OCI-LY3 (cell line): Measurements from ENCODE around the gene SH3GL3.

Experiments used
- H2AFZ ChIP-seq: fragments of 200-600, 300-600 bp; shearing (Covaris generic); 2 replicates; pipeline ENCODE4 v1.6.0; 2014; ENCODE audit warnings: antibody characterized with exemption, low read depth, low read length
- H3K27ac ChIP-seq: fragments of 200-600, 300-600 bp; sonication (generic); 2 replicates; pipeline ENCODE4 v1.5.1; 2014; ENCODE audit warnings: mild to moderate bottlenecking, low read length, moderate library complexity, mixed read lengths
- H3K27me3 ChIP-seq: fragments of 200-600, 300-600 bp; sonication (generic); 2 replicates; pipeline ENCODE4 v1.6.1; 2014; ENCODE audit warnings: low read depth, low read length, mixed read lengths
- H3K36me3 ChIP-seq: fragments of 200-600, 300-600 bp; sonication (generic); replicated peaks from 2 replicates; pipeline ENCODE3; 2014; ENCODE audit warnings: low read depth, low read length, mixed read lengths
- H3K4me1 ChIP-seq: fragments of 300-600, 200-600 bp; sonication (generic); 2 replicates; pipeline ENCODE4 v1.6.1; 2014; ENCODE audit warnings: low read length, mixed read lengths
- H3K4me2 ChIP-seq: fragments of 200-600, 300-600 bp; sonication (generic); 2 replicates; pipeline ENCODE4 v1.6.1; 2014; ENCODE audit warnings: low read length, mixed read lengths
- H3K4me3 ChIP-seq: fragments of 300-600, 200-600 bp; sonication (generic); 2 replicates; pipeline ENCODE4 v1.5.1; 2014; ENCODE audit warnings: antibody characterized with exemption, mild to moderate bottlenecking, low read length, moderate library complexity
- H3K79me2 ChIP-seq: fragments of 300-600, 200-600 bp; shearing (Covaris generic); 2 replicates; pipeline ENCODE4 v1.6.1; 2014; ENCODE audit warnings: mild to moderate bottlenecking, low read length, mixed read lengths
- H3K9ac ChIP-seq: fragments of 300-600, 200-600 bp; shearing (Covaris generic); 2 replicates; pipeline ENCODE4 v1.6.0; 2014; ENCODE audit warnings: mild to moderate bottlenecking, low read length, moderate library complexity
- H3K9me3 ChIP-seq: fragments of 200-600, 300-600 bp; shearing (Covaris generic); 2 replicates; pipeline ENCODE4 v1.6.1; 2014; ENCODE audit warnings: low read length, mixed read lengths; ENCODE audit not compliant: insufficient read depth
- H4K20me1 ChIP-seq: fragments of 200-600, 300-600 bp; sonication (generic); 2 replicates; pipeline ENCODE4 v1.6.1; 2016; ENCODE audit warnings: low read length, mixed read lengths; ENCODE audit not compliant: insufficient read depth
- EZH2phosphoT487 ChIP-seq: fragments of 200-600 bp; shearing (Covaris generic); IDR thresholded peaks from 2 replicates; pipeline ENCODE4 v1.6.1; 2018; ENCODE audit warnings: antibody characterized with exemption, mixed run types, low read depth
- TF ChIP-seq, protein P1 (sequence below): fragments of 200-600, 300-600 bp; sonication (generic); IDR thresholded peaks from 2 replicates; pipeline ENCODE4 v1.5.1; 2014; ENCODE audit warnings: antibody characterized with exemption, low read length, low read depth

The SH3GL3 gene

DNA sequence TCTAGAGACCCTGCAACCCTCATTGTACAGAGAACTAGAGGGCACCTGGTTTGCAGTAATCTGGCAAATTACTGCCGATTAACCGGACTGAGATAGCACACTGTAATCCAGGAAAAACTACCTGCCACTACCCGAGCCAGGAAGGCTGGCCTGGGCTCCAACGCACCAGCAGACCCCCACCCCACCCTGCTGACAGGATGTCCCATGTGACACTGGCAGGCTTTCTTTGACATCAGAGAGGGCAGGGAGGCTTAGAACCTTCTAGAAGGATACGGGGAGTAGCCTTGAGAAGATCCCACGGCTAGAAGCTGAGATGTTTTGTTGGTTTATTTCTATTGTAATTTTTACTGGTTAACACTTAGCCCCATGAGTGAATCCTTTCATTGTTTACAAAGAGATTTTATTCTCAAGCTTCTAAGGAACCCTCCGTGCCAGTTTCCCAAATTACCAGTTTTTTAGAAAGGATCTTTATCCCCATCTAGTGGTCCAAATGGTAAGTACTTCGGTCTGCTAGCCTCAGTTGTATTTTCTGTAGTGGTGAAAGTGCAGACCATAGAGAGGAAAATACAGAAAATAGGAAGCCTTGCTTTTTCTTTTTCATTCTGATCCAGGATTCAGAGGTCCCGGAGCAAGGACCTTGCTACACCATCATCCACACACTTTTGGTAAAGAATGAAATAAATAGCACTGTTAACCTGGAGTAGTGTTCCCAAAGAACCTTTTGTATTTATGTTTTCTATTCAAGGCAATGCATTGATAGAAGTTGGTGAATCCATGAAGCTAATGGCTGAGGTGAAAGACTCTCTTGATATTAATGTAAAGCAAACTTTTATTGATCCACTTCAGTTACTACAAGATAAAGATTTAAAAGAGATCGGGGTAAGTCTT is 124.9 kb downstream of the SH3GL3 start:
- no peak for TF ChIP-seq EZH2phosphoT487
- TF ChIP-seq, protein P1, sequence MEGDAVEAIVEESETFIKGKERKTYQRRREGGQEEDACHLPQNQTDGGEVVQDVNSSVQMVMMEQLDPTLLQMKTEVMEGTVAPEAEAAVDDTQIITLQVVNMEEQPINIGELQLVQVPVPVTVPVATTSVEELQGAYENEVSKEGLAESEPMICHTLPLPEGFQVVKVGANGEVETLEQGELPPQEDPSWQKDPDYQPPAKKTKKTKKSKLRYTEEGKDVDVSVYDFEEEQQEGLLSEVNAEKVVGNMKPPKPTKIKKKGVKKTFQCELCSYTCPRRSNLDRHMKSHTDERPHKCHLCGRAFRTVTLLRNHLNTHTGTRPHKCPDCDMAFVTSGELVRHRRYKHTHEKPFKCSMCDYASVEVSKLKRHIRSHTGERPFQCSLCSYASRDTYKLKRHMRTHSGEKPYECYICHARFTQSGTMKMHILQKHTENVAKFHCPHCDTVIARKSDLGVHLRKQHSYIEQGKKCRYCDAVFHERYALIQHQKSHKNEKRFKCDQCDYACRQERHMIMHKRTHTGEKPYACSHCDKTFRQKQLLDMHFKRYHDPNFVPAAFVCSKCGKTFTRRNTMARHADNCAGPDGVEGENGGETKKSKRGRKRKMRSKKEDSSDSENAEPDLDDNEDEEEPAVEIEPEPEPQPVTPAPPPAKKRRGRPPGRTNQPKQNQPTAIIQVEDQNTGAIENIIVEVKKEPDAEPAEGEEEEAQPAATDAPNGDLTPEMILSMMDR, result peak; percentile 75
- no peaks in the 10 kb centered on the region for H3K79me2 ChIP-seq

DNA sequence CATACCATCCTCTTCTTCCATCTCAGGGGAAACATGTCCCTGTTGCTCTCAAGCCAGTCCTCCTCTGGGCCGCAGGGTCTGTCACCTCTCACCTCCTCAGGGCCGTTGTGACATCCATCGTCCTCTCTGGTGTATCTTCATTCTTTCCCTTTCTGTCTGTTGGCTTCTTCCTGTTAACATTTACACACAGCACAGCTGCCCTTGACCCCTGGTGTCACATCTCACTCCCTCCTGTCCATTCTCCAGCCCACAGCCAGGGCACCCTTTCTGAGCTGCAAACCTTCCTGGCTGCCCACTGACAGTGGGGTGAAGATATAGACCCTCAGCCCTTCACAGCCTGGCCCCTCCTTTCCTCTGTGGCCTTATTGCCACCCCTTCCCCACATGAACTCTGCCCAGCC is 127.2 kb downstream of the SH3GL3 start:
- Histone ChIP-seq H4K20me1 (no peaks in the 10 kb centered on the region), H3K9me3 (no peaks in the 10 kb centered on the region), H3K4me3 (no peak overlapping the region), H3K79me2 (no peaks in the 10 kb centered on the region), H3K27me3 (peaks cover 7% of the 10 kb centered on the region; the same call in 1 of the 2 replicates), H3K36me3 (no peaks in the 10 kb centered on the region), H3K27ac (no peak overlapping the region), H3K4me2 (no peak overlapping the region), H2AFZ (no peak overlapping the region), H3K9ac (no peak overlapping the region), H3K4me1 (no peaks in the 10 kb centered on the region)
- TF ChIP-seq, protein P1, result no peak
- no peak for TF ChIP-seq EZH2phosphoT487

More for the DNA sequence above, 124.9 kb downstream of the SH3GL3 start:
- Histone ChIP-seq H3K27ac (no peak overlapping the region), H3K36me3 (no peaks in the 10 kb centered on the region), H3K4me2 (no peak overlapping the region), H3K9me3 (no peaks in the 10 kb centered on the region), H3K27me3 (peaks cover 9% of the 10 kb centered on the region; the same call in 1 of the 2 replicates), H3K4me1 (no peaks in the 10 kb centered on the region), H3K9ac (no peak overlapping the region), H3K4me3 (no peak overlapping the region), H4K20me1 (no peaks in the 10 kb centered on the region), H2AFZ (no peak overlapping the region)

DNA sequence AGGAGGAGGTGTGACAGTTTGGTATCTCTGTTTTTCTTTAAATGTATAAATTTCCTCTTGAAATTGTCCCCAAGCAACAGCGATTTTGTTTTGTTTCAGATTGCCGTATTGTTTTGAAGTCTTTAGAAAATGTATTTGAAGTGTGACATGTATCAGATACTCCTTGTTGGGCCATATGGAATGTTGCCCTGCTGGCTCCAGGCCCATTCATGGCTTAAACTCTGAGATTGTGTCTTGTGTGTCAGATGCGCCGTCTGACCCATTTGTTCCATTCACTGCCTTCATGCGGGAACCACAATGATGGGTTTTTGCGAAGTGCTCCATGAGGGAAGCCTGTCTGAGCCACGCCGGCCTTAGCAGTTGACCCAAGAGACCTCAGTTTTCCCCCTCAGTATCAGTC is 131.6 kb downstream of the SH3GL3 start:
- Histone ChIP-seq H3K36me3 (no peaks in the 10 kb centered on the region), H3K79me2 (no peaks in the 10 kb centered on the region), H4K20me1 (no peaks in the 10 kb centered on the region), H3K4me2 (no peak overlapping the region), H3K27ac (no peak overlapping the region), H3K9me3 (no peaks in the 10 kb centered on the region), H2AFZ (no peak overlapping the region), H3K4me1 (no peaks in the 10 kb centered on the region), H3K27me3 (peaks cover 7% of the 10 kb centered on the region; the same call in 1 of the 2 replicates), H3K9ac (no peak overlapping the region), H3K4me3 (no peak overlapping the region)
- TF ChIP-seq EZH2phosphoT487, result no peak
- TF ChIP-seq, protein P1, result no peak

DNA sequence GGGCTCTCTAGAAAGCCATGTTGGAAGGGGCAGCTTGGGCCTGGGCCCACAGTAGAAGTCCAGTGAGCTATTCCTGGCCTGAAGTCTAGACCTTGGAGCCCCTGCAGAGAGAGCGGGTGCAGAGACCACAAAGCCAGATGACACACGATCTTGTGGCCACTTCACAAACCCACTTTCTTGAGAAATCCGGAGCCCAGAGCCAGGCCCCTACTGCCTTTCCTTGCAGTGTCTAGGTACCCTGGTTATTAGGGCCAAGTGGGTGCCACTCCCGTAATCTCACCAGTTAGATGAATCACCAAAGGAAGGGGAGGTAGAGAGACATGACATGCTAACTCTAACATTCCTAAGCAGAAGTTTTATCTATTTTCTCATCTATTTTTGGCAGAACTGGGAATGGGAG is 134.2 kb downstream of the SH3GL3 start:
- Histone ChIP-seq H4K20me1 (no peaks in the 10 kb centered on the region), H3K9me3 (no peaks in the 10 kb centered on the region), H3K79me2 (no peaks in the 10 kb centered on the region), H3K36me3 (no peaks in the 10 kb centered on the region), H3K4me1 (no peaks in the 10 kb centered on the region), H3K27me3 (no peaks in the 10 kb centered on the region; the same call in 1 of the 2 replicates), H3K9ac (no peak overlapping the region), H3K4me3 (no peak overlapping the region), H3K27ac (no peak overlapping the region), H3K4me2 (no peak overlapping the region), H2AFZ (no peak overlapping the region)
- TF ChIP-seq, protein P1, result no peak
- no peak for TF ChIP-seq EZH2phosphoT487
